Smooth muscle cell (in vitro differentiated cells): Measurements from ENCODE around the gene LRP11. TPM values are rescaled to one million over a fixed set of nuclear protein-coding genes. Genes with fewer than 3 reads are reported as not detected.
"Not testable (repeated sequence)": the region's sequence is repeated elsewhere in the genome, so short reads cannot be mapped to it uniquely, and the experiment has no call there.

Experiments
- DNase-seq: peaks from one replicate; lab custom pipeline; 2025; ENCODE audit not compliant: unreplicated experiment; lab: John Stamatoyannopoulos, UW
- H2AFZ ChIP-seq: fragments of 200-600 bp; sonication (generic); 2 replicates; pipeline ENCODE4 v1.6.0; 2016; ENCODE audit warnings: antibody characterized with exemption, low read depth, mild to moderate bottlenecking
- H3F3A ChIP-seq: fragments of 200-600 bp; sonication (generic); 2 replicates; pipeline ENCODE4 v1.6.0; 2017; ENCODE audit warnings: antibody characterized with exemption, low read depth
- H3K27ac ChIP-seq: fragments of 200-600 bp; sonication (generic); 2 replicates; pipeline ENCODE4 v1.5.1; 2016; ENCODE audit warnings: low read depth, mild to moderate bottlenecking
- H3K27me3 ChIP-seq: fragments of 200-600 bp; sonication (generic); 2 replicates; pipeline ENCODE4 v1.6.1; 2016; ENCODE audit warnings: low read depth, mild to moderate bottlenecking
- H3K36me3 ChIP-seq: fragments of 200-600 bp; sonication (generic); 2 replicates; pipeline ENCODE4 v1.5.1; 2016; ENCODE audit warnings: low read depth
- H3K4me1 ChIP-seq: fragments of 200-600 bp; sonication (generic); 2 replicates; pipeline ENCODE4 v1.5.1; 2016; ENCODE audit warnings: low read depth
- H3K4me2 ChIP-seq: fragments of 200-600 bp; sonication (generic); 2 replicates; pipeline ENCODE4 v1.6.0; 2016; ENCODE audit warnings: mild to moderate bottlenecking
- H3K4me3 ChIP-seq: fragments of 200-600 bp; sonication (generic); 2 replicates; pipeline ENCODE4 v1.5.1; 2016; ENCODE audit warnings: mild to moderate bottlenecking
- H3K79me2 ChIP-seq: fragments of 200-600 bp; sonication (generic); 2 replicates; pipeline ENCODE4 v1.6.0; 2016; ENCODE audit warnings: low read depth, mild to moderate bottlenecking
- H3K9ac ChIP-seq: fragments of 200-600 bp; sonication (generic); 2 replicates; pipeline ENCODE4 v1.6.0; 2016; ENCODE audit warnings: low read depth
- H3K9me3 ChIP-seq: fragments of 200-600 bp; sonication (generic); replicated peaks from 2 replicates; pipeline ENCODE4 v1.5.1; 2016; ENCODE audit warnings: low read depth
- H4K20me1 ChIP-seq: fragments of 200-600 bp; sonication (generic); 2 replicates; pipeline ENCODE4 v1.6.0; 2016; ENCODE audit warnings: low read depth
- WGBS: methylation state at CpG from one replicate; pipeline ENCODE4 v1.1.7; 2016; ENCODE audit warnings: low lambda C conversion rate; 5-methylcytosine and 5-hydroxymethylcytosine counted together
- polyA plus RNA-seq: library from polyadenylated mRNA; unstranded; fragments of >200 nt; fragmentation: Nextera tagmentation; extraction: Ambion mirVana; gene quantifications from 2 replicates; pipeline ENCODE4 v1.2.1, GENCODE V29; 2016
- total RNA-seq: library from RNA; depleted of rRNA; stranded (reverse); fragments of >200 nt; gene quantifications from 2 replicates; pipeline ENCODE4 v1.2.3, GENCODE V29; 2014
- TF ChIP-seq, protein P1 (sequence below): fragments of 200-600 bp; sonication (generic); IDR thresholded peaks from 2 replicates; pipeline ENCODE4 v1.5.1; 2017; ENCODE audit warnings: borderline replicate concordance, mild to moderate bottlenecking, antibody characterized with exemption; ENCODE audit not compliant: insufficient read depth, poor library complexity, severe bottlenecking

The LRP11 gene
- total and polyA plus RNA-seq, 2 experiments from 2014 or later = 69.5 to 75.3 TPM

GRCh38 chr6:149910721-149911151 is 46.6 kb upstream of the LRP11 start:
- 95% methylated on average over 19 of the region's 23 CpGs for WGBS
- no peaks in the 10 kb centered on the region for H4K20me1 ChIP-seq
- H3K4me3 ChIP-seq = no peak overlapping the region

DNA sequence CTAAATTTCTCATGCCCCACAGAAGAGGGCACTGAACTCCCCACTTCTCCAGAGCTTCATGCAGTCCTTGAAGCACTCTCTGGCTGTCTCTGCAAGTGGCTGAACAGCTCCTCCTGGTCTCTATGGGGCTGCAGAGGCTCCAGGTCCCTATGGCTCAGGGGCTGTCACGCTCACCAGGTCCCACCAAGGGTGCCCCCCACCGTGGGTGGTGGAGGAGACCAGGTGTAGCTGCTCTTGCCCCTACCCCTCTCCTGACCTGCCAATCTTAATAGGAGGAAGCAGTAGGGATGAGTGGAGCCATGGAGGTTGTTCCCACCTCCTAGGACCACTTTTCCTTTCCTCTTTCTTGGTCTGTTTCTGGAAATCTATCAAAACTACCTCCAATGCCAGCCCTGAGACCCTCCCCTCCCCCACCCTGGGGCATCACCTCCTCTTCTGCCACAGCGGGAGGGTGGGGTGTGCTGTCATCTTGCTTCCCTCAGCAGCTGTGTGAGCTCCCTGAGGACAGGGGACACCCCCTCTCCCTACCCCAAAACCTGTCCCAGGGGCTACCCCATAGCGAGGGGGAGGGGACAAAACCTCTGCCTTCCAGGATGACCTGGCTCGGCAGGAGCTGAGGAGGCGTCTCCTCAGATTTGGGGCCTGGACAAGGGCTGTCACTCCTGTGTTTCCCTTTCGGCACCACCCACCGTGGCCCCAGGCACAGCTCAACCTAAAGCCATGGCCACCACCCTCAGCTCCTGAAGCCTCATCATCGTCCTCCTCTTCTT is 45.7 kb upstream of the LRP11 start:
- Histone ChIP-seq H2AFZ (no peak overlapping the region), H3K79me2 (no peaks in the 10 kb centered on the region), H3K36me3 (no peaks in the 10 kb centered on the region), H3K4me1 (no peaks in the 10 kb centered on the region), H3K27me3 (peaks cover 10% of the 10 kb centered on the region), H3K9ac (no peak overlapping the region), H3F3A (no peaks in the 10 kb centered on the region), H3K4me2 (no peak overlapping the region), H3K27ac (no peak overlapping the region), H3K9me3 (no peaks in the 10 kb centered on the region), H4K20me1 (no peaks in the 10 kb centered on the region), H3K4me3 (no peak overlapping the region)
- TF ChIP-seq, protein P1, sequence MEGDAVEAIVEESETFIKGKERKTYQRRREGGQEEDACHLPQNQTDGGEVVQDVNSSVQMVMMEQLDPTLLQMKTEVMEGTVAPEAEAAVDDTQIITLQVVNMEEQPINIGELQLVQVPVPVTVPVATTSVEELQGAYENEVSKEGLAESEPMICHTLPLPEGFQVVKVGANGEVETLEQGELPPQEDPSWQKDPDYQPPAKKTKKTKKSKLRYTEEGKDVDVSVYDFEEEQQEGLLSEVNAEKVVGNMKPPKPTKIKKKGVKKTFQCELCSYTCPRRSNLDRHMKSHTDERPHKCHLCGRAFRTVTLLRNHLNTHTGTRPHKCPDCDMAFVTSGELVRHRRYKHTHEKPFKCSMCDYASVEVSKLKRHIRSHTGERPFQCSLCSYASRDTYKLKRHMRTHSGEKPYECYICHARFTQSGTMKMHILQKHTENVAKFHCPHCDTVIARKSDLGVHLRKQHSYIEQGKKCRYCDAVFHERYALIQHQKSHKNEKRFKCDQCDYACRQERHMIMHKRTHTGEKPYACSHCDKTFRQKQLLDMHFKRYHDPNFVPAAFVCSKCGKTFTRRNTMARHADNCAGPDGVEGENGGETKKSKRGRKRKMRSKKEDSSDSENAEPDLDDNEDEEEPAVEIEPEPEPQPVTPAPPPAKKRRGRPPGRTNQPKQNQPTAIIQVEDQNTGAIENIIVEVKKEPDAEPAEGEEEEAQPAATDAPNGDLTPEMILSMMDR = no peak
- 91% methylated on average over 9 of the region's 9 CpGs for WGBS
- DNase-seq = no peak

More at GRCh38 chr6:149910721-149911151, 46.6 kb upstream of the LRP11 start:
- Histone ChIP-seq H3K79me2 (no peaks in the 10 kb centered on the region), H3K4me1 (no peaks in the 10 kb centered on the region), H3K9me3 (no peaks in the 10 kb centered on the region), H3K36me3 (no peaks in the 10 kb centered on the region), H3K4me2 (no peak overlapping the region), H3K9ac (no peak overlapping the region), H3K27ac (no peak overlapping the region), H3F3A (no peaks in the 10 kb centered on the region), H2AFZ (no peak overlapping the region), H3K27me3 (peaks cover 10% of the 10 kb centered on the region)
- DNase-seq = no peak
- TF ChIP-seq, protein P1 = no peak

GRCh38 chr6:149908480-149908879 is 44.3 kb upstream of the LRP11 start:
- not testable (repeated sequence) for DNase-seq, H3K4me1 ChIP-seq, H2AFZ ChIP-seq, H3K4me3 ChIP-seq, H3K27ac ChIP-seq, H3K36me3 ChIP-seq, H3K9me3 ChIP-seq, H3K79me2 ChIP-seq, H3K4me2 ChIP-seq, H3F3A ChIP-seq, H4K20me1 ChIP-seq, H3K9ac ChIP-seq
- WGBS = 70% methylated on average over 4 of the region's 4 CpGs
- peaks cover 10% of the 10 kb centered on the region for H3K27me3 ChIP-seq

GRCh38 chr6:149907317-149907716 is 43.2 kb upstream of the LRP11 start:
- TF ChIP-seq, protein P1 = no peak
- H3K4me1 ChIP-seq = no peaks in the 10 kb centered on the region
- H3K9ac ChIP-seq = no peak overlapping the region
- H3K9me3 ChIP-seq = no peaks in the 10 kb centered on the region
- H2AFZ ChIP-seq = no peak overlapping the region
- WGBS = 79% methylated on average over 2 of the region's 2 CpGs
- no peaks in the 10 kb centered on the region for H4K20me1 ChIP-seq
- H3K36me3 ChIP-seq = no peaks in the 10 kb centered on the region
- H3K27me3 ChIP-seq = peaks cover 15% of the 10 kb centered on the region
- no peaks in the 10 kb centered on the region for H3F3A ChIP-seq
- DNase-seq = no peak
- no peaks in the 10 kb centered on the region for H3K79me2 ChIP-seq
- H3K4me3 ChIP-seq = no peak overlapping the region
- no peak overlapping the region for H3K27ac ChIP-seq
- no peak overlapping the region for H3K4me2 ChIP-seq
